Measurements from ENCODE around the gene ARFGAP3.

GRCh38 chr22:42772647-42773046 is 84.4 kb downstream of the ARFGAP3 start:
- TF ChIP-seq CTCF (IDR thresholded peaks at IDR 0.05) (no peak), RCOR1 (IDR thresholded peaks at IDR 0.05; ENCODE audit: low read length) (no peak), SMC3 (IDR thresholded peaks at IDR 0.05; ENCODE audit: low read depth, low read length) (no peak), FOXM1 (IDR thresholded peaks at IDR 0.05; ENCODE audit: low read depth) (no peak), EP300 (IDR thresholded peaks at IDR 0.05; ENCODE audit: borderline replicate concordance in 1 of 2, low read depth in 1 of 2, low read length in 1 of 2) (no peak), MAX (IDR thresholded peaks at IDR 0.05; ENCODE audit: low read depth) (no peak), GATA2 (CRISPR knock-in tag; IDR thresholded peaks at IDR 0.05) (no peak), TEAD4 (IDR thresholded peaks at IDR 0.05; ENCODE audit: borderline replicate concordance, insufficient read depth) (no peak), SIN3A (IDR thresholded peaks at IDR 0.05; ENCODE audit: borderline replicate concordance, low read depth, low read length) (no peak), ELF1 (IDR thresholded peaks at IDR 0.05) (no peak)
- TF ChIP-seq, protein P1, sequence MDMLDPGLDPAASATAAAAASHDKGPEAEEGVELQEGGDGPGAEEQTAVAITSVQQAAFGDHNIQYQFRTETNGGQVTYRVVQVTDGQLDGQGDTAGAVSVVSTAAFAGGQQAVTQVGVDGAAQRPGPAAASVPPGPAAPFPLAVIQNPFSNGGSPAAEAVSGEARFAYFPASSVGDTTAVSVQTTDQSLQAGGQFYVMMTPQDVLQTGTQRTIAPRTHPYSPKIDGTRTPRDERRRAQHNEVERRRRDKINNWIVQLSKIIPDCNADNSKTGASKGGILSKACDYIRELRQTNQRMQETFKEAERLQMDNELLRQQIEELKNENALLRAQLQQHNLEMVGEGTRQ (IDR thresholded peaks at IDR 0.05; ENCODE audit: borderline replicate concordance, low read depth, low read length) = no peak
- TF ChIP-seq, protein P2, sequence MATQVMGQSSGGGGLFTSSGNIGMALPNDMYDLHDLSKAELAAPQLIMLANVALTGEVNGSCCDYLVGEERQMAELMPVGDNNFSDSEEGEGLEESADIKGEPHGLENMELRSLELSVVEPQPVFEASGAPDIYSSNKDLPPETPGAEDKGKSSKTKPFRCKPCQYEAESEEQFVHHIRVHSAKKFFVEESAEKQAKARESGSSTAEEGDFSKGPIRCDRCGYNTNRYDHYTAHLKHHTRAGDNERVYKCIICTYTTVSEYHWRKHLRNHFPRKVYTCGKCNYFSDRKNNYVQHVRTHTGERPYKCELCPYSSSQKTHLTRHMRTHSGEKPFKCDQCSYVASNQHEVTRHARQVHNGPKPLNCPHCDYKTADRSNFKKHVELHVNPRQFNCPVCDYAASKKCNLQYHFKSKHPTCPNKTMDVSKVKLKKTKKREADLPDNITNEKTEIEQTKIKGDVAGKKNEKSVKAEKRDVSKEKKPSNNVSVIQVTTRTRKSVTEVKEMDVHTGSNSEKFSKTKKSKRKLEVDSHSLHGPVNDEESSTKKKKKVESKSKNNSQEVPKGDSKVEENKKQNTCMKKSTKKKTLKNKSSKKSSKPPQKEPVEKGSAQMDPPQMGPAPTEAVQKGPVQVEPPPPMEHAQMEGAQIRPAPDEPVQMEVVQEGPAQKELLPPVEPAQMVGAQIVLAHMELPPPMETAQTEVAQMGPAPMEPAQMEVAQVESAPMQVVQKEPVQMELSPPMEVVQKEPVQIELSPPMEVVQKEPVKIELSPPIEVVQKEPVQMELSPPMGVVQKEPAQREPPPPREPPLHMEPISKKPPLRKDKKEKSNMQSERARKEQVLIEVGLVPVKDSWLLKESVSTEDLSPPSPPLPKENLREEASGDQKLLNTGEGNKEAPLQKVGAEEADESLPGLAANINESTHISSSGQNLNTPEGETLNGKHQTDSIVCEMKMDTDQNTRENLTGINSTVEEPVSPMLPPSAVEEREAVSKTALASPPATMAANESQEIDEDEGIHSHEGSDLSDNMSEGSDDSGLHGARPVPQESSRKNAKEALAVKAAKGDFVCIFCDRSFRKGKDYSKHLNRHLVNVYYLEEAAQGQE (IDR thresholded peaks at IDR 0.05; ENCODE audit: low read depth, low read length) = no peak

Data from SK-N-SH (cell line).